SU-DHL-6 (cell line): Measurements from ENCODE around the gene MXD3.

Experiments
- H2AFZ ChIP-seq: fragments of 200-600 bp; sonication (generic); 2 replicates; pipeline ENCODE4 v1.6.1; 2014; ENCODE audit warnings: low read depth, mild to moderate bottlenecking, moderate library complexity, mixed read lengths, antibody characterized with exemption, low read length; ENCODE audit not compliant: severe bottlenecking
- H3F3A ChIP-seq: fragments of 200-600 bp; shearing (Covaris generic); 2 replicates; pipeline ENCODE4 v1.6.0; 2016; ENCODE audit warnings: antibody characterized with exemption, mild to moderate bottlenecking; ENCODE audit not compliant: insufficient read depth
- H3K27ac ChIP-seq: fragments of 200-600 bp; sonication (generic); 2 replicates; pipeline ENCODE4 v1.5.1; 2016; ENCODE audit warnings: low read depth, mild to moderate bottlenecking, low read length, moderate library complexity, mixed read lengths
- H3K27me3 ChIP-seq: fragments of 200-600 bp; sonication (generic), shearing (Covaris generic); 2 replicates; pipeline ENCODE4 v1.6.0; 2014; ENCODE audit warnings: mild to moderate bottlenecking, low read length
- H3K36me3 ChIP-seq: fragments of 200-600 bp; sonication (generic); 2 replicates; pipeline ENCODE4 v1.6.1; 2014; ENCODE audit warnings: mild to moderate bottlenecking, low read length, mixed read lengths
- H3K4me2 ChIP-seq: fragments of 300-600, 200-600 bp; shearing (Covaris generic), sonication (generic); 2 replicates; pipeline ENCODE4 v1.6.0; 2014; ENCODE audit warnings: low read length, low read depth, mild to moderate bottlenecking; ENCODE audit not compliant: poor library complexity, severe bottlenecking
- H3K4me3 ChIP-seq: fragments of 200-600 bp; sonication (generic); 2 replicates; pipeline ENCODE4 v1.5.1; 2014; ENCODE audit warnings: antibody characterized with exemption, low read length, mild to moderate bottlenecking, mixed read lengths; ENCODE audit not compliant: insufficient read depth, poor library complexity, severe bottlenecking
- H3K79me2 ChIP-seq: fragments of 200-600 bp; sonication (generic); 2 replicates; pipeline ENCODE4 v1.6.1; 2014; ENCODE audit warnings: mild to moderate bottlenecking, low read length, moderate library complexity; ENCODE audit not compliant: insufficient read depth
- H3K9ac ChIP-seq: fragments of 200-600 bp; sonication (generic); 2 replicates; pipeline ENCODE4 v1.7.0; 2014; ENCODE audit warnings: mild to moderate bottlenecking, low read length
- H3K9me2 ChIP-seq: fragments of 200-600 bp; sonication (generic); replicated peaks from 2 replicates; pipeline ENCODE4 v1.6.1; 2014; ENCODE audit warnings: low read length; ENCODE audit not compliant: insufficient read depth
- H3K9me3 ChIP-seq: fragments of 200-600 bp; sonication (generic); 2 replicates; pipeline ENCODE4 v1.6.1; 2014; ENCODE audit warnings: low read length, mixed read lengths; ENCODE audit not compliant: insufficient read depth
- H4K20me1 ChIP-seq: fragments of 200-600 bp; sonication (generic); 2 replicates; pipeline ENCODE4 v1.6.1; 2014; ENCODE audit warnings: low read depth, mild to moderate bottlenecking, antibody characterized with exemption, low read length, moderate library complexity, mixed read lengths
- CTCF ChIP-seq: fragments of 200-600 bp; sonication (generic); IDR thresholded peaks from one replicate; pipeline ENCODE4 v1.5.1; 2017; ENCODE audit warnings: antibody characterized with exemption, mild to moderate bottlenecking, low read length, moderate library complexity; ENCODE audit not compliant: insufficient read depth, poor library complexity, severe bottlenecking
- EZH2phosphoT487 ChIP-seq: fragments of 200-600 bp; sonication (generic), shearing (Covaris generic); conservative IDR thresholded peaks from 2 replicates; pipeline ENCODE4 v1.6.1; 2018; ENCODE audit warnings: mild to moderate bottlenecking, antibody characterized with exemption, low read length, moderate library complexity, mixed read lengths

Gene MXD3

GRCh38 chr5:177310332-177310731 lies 1.4 kb downstream of the MXD3 start:
- Histone ChIP-seq H3K27me3 (no peaks in the 10 kb centered on the region), H3K4me2 (peak overlapping the region; percentile 88), H3K9me3 (no peaks in the 10 kb centered on the region), H2AFZ (no peak overlapping the region), H3K9me2 (no peaks in the 10 kb centered on the region), H3K9ac (peak overlapping the region; percentile 75), H3K27ac (peak overlapping the region; percentile 88), H3K4me3 (peak overlapping the region; percentile 64), H4K20me1 (peaks cover 6% of the 10 kb centered on the region; the same call in 1 of the 2 replicates), H3K36me3 (0 out of 2 replicates have a peak, but pooled peaks cover 2% of the 10 kb centered on the region), H3F3A (peaks cover 37% of the 10 kb centered on the region), H3K79me2 (peaks cover 8% of the 10 kb centered on the region)
- TF ChIP-seq EZH2phosphoT487 (no peak), CTCF (no peak)

GRCh38 chr5:177309351-177310191 lies 2.1 kb downstream of the MXD3 start:
- Histone ChIP-seq H3K9me3 (no peaks in the 10 kb centered on the region), H3K36me3 (0 out of 2 replicates have a peak, but pooled peaks cover 2% of the 10 kb centered on the region), H3K27ac (peak overlapping the region; percentile 88), H3K79me2 (peaks cover 16% of the 10 kb centered on the region), H3K9ac (no peak overlapping the region), H3F3A (peaks cover 42% of the 10 kb centered on the region), H3K27me3 (no peaks in the 10 kb centered on the region), H3K4me3 (no peak overlapping the region), H4K20me1 (peaks cover 6% of the 10 kb centered on the region; the same call in 1 of the 2 replicates), H2AFZ (no peak overlapping the region), H3K4me2 (peak overlapping the region; percentile 88), H3K9me2 (no peaks in the 10 kb centered on the region)
- TF ChIP-seq EZH2phosphoT487 (no peak), CTCF (peak; percentile 83)

GRCh38 chr5:177308740-177309139 lies 3.0 kb downstream of the MXD3 start:
- Histone ChIP-seq H3K9ac (no peak overlapping the region), H2AFZ (no peak overlapping the region), H3K27me3 (no peaks in the 10 kb centered on the region), H3K79me2 (peaks cover 23% of the 10 kb centered on the region), H3K36me3 (0 out of 2 replicates have a peak, but pooled peaks cover 2% of the 10 kb centered on the region), H4K20me1 (peaks cover 6% of the 10 kb centered on the region; the same call in 1 of the 2 replicates), H3K9me3 (no peaks in the 10 kb centered on the region), H3K4me3 (no peak overlapping the region), H3K27ac (peak overlapping the region; percentile 88; the same call in 1 of the 2 replicates), H3K9me2 (no peaks in the 10 kb centered on the region), H3K4me2 (no peak overlapping the region), H3F3A (peaks cover 42% of the 10 kb centered on the region)
- no peak for TF ChIP-seq EZH2phosphoT487
- no peak for TF ChIP-seq CTCF
